GM04504 (cell line): ENCODE data around the gene VSIG4.

Experiments used
- DNase-seq: peaks from one replicate; pipeline ENCODE4 v3.0.0-alpha.2; 2012; ENCODE audit warnings: low read depth

VSIG4 gene

GRCh38 chrX:66024092-66024467 lies 15.8 kb downstream of the VSIG4 start:
- DNase-seq = no peak

GRCh38 chrX:66023385-66024091 lies 16.3 kb downstream of the VSIG4 start:
- no peak for DNase-seq

GRCh38 chrX:66022632-66023384 lies 17.1 kb downstream of the VSIG4 start:
- DNase-seq = no peak

GRCh38 chrX:66021765-66022631 lies 17.9 kb downstream of the VSIG4 start:
- DNase-seq = no peak

- DNase-seq = no peak
Observed at GRCh38 chrX:66021401-66021764, 18.5 kb downstream of the VSIG4 start.

GRCh38 chrX:66020631-66021334 lies 19.1 kb downstream of the VSIG4 start:
- no peak for DNase-seq

- no peak for DNase-seq
Observed at GRCh38 chrX:66019974-66020373, 19.9 kb downstream of the VSIG4 start.

GRCh38 chrX:66019310-66019652 lies 20.6 kb downstream of the VSIG4 start:
- no peak for DNase-seq

GRCh38 chrX:66018585-66019309 lies 21.1 kb downstream of the VSIG4 start:
- DNase-seq = no peak

- no peak for DNase-seq
Observed at GRCh38 chrX:66017659-66018170, 22.2 kb downstream of the VSIG4 start.

- no peak for DNase-seq
Observed at GRCh38 chrX:66016905-66017658, 22.8 kb downstream of the VSIG4 start.

- no peak for DNase-seq
Observed at GRCh38 chrX:66015900-66016689, 23.8 kb downstream of the VSIG4 start.

GRCh38 chrX:66015152-66015831 lies 24.6 kb downstream of the VSIG4 start:
- DNase-seq = no peak

- DNase-seq = no peak
Observed at GRCh38 chrX:66014556-66014955, 25.3 kb downstream of the VSIG4 start.

- no peak for DNase-seq
Observed at GRCh38 chrX:66014084-66014483, 25.8 kb downstream of the VSIG4 start.

- DNase-seq = no peak
Observed at GRCh38 chrX:66013194-66013816, 26.6 kb downstream of the VSIG4 start.

GRCh38 chrX:66012094-66012534 lies 27.8 kb downstream of the VSIG4 start:
- DNase-seq = no peak

- no peak for DNase-seq
Observed at GRCh38 chrX:66009231-66009845, 30.5 kb downstream of the VSIG4 start.
